K562 (cell line): ENCODE data around the gene PTGES3L. TPM values are rescaled to one million over a fixed set of nuclear protein-coding genes. Genes with fewer than 3 reads are reported as not detected.

Experiments
- ARID3A ChIP-seq: IDR thresholded peaks from 2 replicates; pipeline ENCODE4 v1.6.1; 2012; ENCODE audit warnings: low read depth, low read length, improper control_type of control experiment, borderline replicate concordance
- CBFB ChIP-seq: sonication (generic); formaldehyde crosslinking; IDR thresholded peaks from 2 replicates; pipeline ENCODE4 v1.4.0; 2020; ENCODE audit warnings: mild to moderate bottlenecking, missing genetic modification reagents
- EP400 ChIP-seq: fragments of 450-650 bp; IDR thresholded peaks from 2 replicates; pipeline ENCODE4 v1.6.1; 2017; ENCODE audit warnings: antibody characterized with exemption, mild to moderate bottlenecking, moderate library complexity
- GATAD2B ChIP-seq: fragments of 450-650 bp; IDR thresholded peaks from 2 replicates; pipeline ENCODE4 v1.6.1; 2017; ENCODE audit warnings: mild to moderate bottlenecking, borderline replicate concordance
- JUND ChIP-seq, 2 experiments: IDR thresholded peaks; 2 replicates in 1 of 2; 3 replicates in 1 of 2; pipeline ENCODE4 v1.6.1; 2011; ENCODE audit warnings: borderline replicate concordance in 2 of 2, low read depth in 2 of 2, low read length in 2 of 2, improper control_type of control experiment in 1 of 2, missing biosample characterization in 1 of 2, missing genetic modification characterization in 1 of 2, missing genetic modification reagents in 1 of 2
- KDM2B ChIP-seq: fragments of 250-450 bp; sonication (Bioruptor Pico); IDR thresholded peaks from 2 replicates; pipeline ENCODE4 v1.8.0; 2021; ENCODE audit warnings: mild to moderate bottlenecking, moderate library complexity
- LARP7 ChIP-seq: fragments of 450-650 bp; IDR thresholded peaks from 2 replicates; pipeline ENCODE4 v1.6.1; 2016
- MIER1 ChIP-seq: fragments of 450-650 bp; IDR thresholded peaks from 2 replicates; pipeline ENCODE4 v1.6.1; 2016; ENCODE audit warnings: antibody characterized with exemption, mild to moderate bottlenecking, low read depth
- POLR2G ChIP-seq: fragments of 200-400 bp; formaldehyde crosslinking; IDR thresholded peaks from 2 replicates; pipeline ENCODE4 v1.6.1; 2017; ENCODE audit warnings: low read depth, mild to moderate bottlenecking, antibody characterized with exemption, low read length, moderate library complexity
- POLR2H ChIP-seq: IDR thresholded peaks from 2 replicates; pipeline ENCODE4 v1.6.1; 2016; ENCODE audit warnings: missing genetic modification characterization, low read depth, mild to moderate bottlenecking, control low read depth, missing compliant biosample characterization, moderate library complexity
- PTTG1 ChIP-seq: fragments of 450-650 bp; IDR thresholded peaks from 2 replicates; pipeline ENCODE4 v1.6.1; 2016; ENCODE audit warnings: low read depth, mild to moderate bottlenecking, missing genetic modification characterization, missing compliant biosample characterization
- RBM14 ChIP-seq: fragments of 200-400 bp; formaldehyde crosslinking; IDR thresholded peaks from 2 replicates; pipeline ENCODE4 v1.6.1; 2018; ENCODE audit warnings: low read depth, mild to moderate bottlenecking, low read length, moderate library complexity, borderline replicate concordance; ENCODE audit not compliant: insufficient read depth
- RHOXF2B ChIP-seq: fragments of 250-450 bp; sonication (Bioruptor Pico); conservative IDR thresholded peaks from 2 replicates; pipeline ENCODE4 v1.5.1; 2021
- SAP30 ChIP-seq: fragments of 200-600 bp; sonication (generic); IDR thresholded peaks from 2 replicates; pipeline ENCODE4 v1.6.1; 2012; ENCODE audit warnings: borderline replicate concordance, low read depth, mild to moderate bottlenecking, moderate library complexity, low read length, control low read depth, inconsistent platforms; ENCODE audit not compliant: insufficient read depth, poor library complexity, severe bottlenecking
- TAF1 ChIP-seq: IDR thresholded peaks from 2 replicates; pipeline ENCODE4 v1.6.1; 2011; ENCODE audit warnings: mild to moderate bottlenecking, low read length, moderate library complexity; ENCODE audit not compliant: insufficient read depth, control insufficient read depth, severe bottlenecking; ENCODE audit errors: extremely low read depth
- THRAP3 ChIP-seq: fragments of 450-650 bp; IDR thresholded peaks from 2 replicates; pipeline ENCODE4 v1.6.1; 2016; ENCODE audit warnings: mild to moderate bottlenecking, inconsistent platforms, borderline replicate concordance
- ZNF165 ChIP-seq: fragments of 250-450 bp; sonication (Bioruptor Pico); IDR thresholded peaks from 2 replicates; pipeline ENCODE4 v1.4.0; 2020; ENCODE audit warnings: borderline replicate concordance
- ZNF398 ChIP-seq: fragments of 250-450 bp; sonication (Bioruptor Pico); IDR thresholded peaks from 2 replicates; pipeline ENCODE4 v1.8.0; 2021; ENCODE audit warnings: moderate library complexity, mild to moderate bottlenecking, inconsistent platforms
- ZNF707 ChIP-seq: fragments of 250-450 bp; sonication (Bioruptor Pico); conservative IDR thresholded peaks from 2 replicates; pipeline ENCODE4 v1.8.0; 2022; ENCODE audit warnings: inconsistent platforms, mild to moderate bottlenecking, moderate library complexity
- ZNF77 ChIP-seq: fragments of 250-450 bp; sonication (Bioruptor Pico); IDR thresholded peaks from 2 replicates; pipeline ENCODE4 v1.5.0; 2020
- polyA plus RNA-seq, 8 experiments: library from polyadenylated mRNA; depleted of rRNA in 4 of 8; stranded (reverse) in 5 of 8; unstranded in 3 of 8; fragments of >200 nt; fragmentation: Nextera tagmentation in 2 of 8; fragmentation: Illumina TruSeq in 1 of 8; extraction: Ambion mirVana in 2 of 8; extraction: Trizol in 1 of 8; gene quantifications; 2 replicates each; pipeline versions ENCODE4 v1.2.1 to v1.2.3, GENCODE V29; 2011 to 2014; ENCODE audit warnings: inconsistent platforms in 1 of 8, missing spikeins in 1 of 8
- total RNA-seq, 7 experiments: library from RNA; depleted of rRNA in 6 of 7; stranded (reverse); fragments of >200 nt in 6 of 7; fragmentation: Illumina TruSeq in 2 of 7; extraction: Trizol in 2 of 7; gene quantifications; 2 replicates each; pipeline versions ENCODE4 v1.2.1 to v1.2.3, GENCODE V29; 2011 to 2021; ENCODE audit warnings: low replicate concordance in 1 of 7
- TF ChIP-seq, protein P1 (sequence below): sonication (generic); formaldehyde crosslinking; IDR thresholded peaks from 2 replicates; pipeline ENCODE4 v1.8.1; 2023; ENCODE audit warnings: mild to moderate bottlenecking, missing genetic modification reagents
- TF ChIP-seq, protein P2 (sequence below): fragments of 450-650 bp; formaldehyde crosslinking; IDR thresholded peaks from 2 replicates; pipeline ENCODE4 v1.4.0; 2022; ENCODE audit warnings: mild to moderate bottlenecking, moderate library complexity

The PTGES3L gene
- total and polyA plus RNA-seq, 9 of the 15 experiments (the other 6 are each of a cell fraction or from before 2014, with no cell fraction given), result 6.0 to 16.0 (median 9.6) TPM

DNA sequence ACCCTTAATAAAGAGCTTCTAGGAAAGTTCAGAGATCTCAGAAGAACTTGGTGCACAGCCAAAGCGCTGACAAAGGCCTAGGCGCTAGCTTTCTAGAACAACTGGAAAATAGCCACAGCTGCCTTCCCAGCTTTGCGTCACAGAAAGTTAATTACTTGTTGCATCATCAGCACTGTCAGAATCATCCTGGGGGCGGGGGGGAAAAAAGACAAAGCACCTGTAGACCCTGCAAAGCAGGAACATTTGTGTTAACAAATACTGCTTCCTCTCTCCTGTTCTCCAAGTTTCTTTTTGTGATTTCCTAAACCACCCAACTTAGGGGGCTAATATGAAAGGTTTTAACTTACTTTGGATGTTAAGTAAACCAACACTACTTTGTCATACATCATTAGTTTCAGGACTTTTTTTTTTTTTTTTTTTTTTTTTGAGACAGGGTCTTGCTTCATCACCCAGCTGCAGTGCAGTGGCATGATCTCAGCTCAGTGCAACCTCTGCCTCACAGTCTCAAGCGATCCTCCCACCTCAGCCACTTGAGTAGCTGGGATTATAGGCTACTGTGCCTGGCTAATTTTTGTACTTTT is 10.8 kb downstream of the PTGES3L start (continued):
- TF ChIP-seq ZNF398 (CRISPR knock-in tag) (no peak), ARID3A (no peak), EP400 (peak; percentile 48; the same call in 1 of the 2 replicates), KDM2B (CRISPR knock-in tag) (no peak), MIER1 (no peak), GATAD2B (no peak), THRAP3 (no peak), SAP30 (no peak), ZNF165 (no peak), ZNF707 (CRISPR knock-in tag) (no peak), POLR2H (tag) (no peak), JUND (IDR thresholded peaks at IDR 0.05; ENCODE audit: borderline replicate concordance, low read depth, low read length) (peak; percentile 71), JUND (tag; IDR thresholded peaks at IDR 0.05; ENCODE audit: borderline replicate concordance, low read depth, low read length) (no peak), RHOXF2B (CRISPR knock-in tag) (no peak), TAF1 (no peak), ZNF77 (CRISPR knock-in tag) (no peak), LARP7 (no peak), PTTG1 (tag) (no peak), CBFB (CRISPR knock-in tag) (no peak), RBM14 (no peak), POLR2G (no peak)
- TF ChIP-seq, protein P1, sequence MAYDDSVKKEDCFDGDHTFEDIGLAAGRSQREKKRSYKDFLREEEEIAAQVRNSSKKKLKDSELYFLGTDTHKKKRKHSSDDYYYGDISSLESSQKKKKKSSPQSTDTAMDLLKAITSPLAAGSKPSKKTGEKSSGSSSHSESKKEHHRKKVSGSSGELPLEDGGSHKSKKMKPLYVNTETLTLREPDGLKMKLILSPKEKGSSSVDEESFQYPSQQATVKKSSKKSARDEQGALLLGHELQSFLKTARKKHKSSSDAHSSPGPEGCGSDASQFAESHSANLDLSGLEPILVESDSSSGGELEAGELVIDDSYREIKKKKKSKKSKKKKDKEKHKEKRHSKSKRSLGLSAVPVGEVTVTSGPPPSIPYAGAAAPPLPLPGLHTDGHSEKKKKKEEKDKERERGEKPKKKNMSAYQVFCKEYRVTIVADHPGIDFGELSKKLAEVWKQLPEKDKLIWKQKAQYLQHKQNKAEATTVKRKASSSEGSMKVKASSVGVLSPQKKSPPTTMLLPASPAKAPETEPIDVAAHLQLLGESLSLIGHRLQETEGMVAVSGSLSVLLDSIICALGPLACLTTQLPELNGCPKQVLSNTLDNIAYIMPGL (CRISPR knock-in tag), result no peak
- TF ChIP-seq, protein P2, sequence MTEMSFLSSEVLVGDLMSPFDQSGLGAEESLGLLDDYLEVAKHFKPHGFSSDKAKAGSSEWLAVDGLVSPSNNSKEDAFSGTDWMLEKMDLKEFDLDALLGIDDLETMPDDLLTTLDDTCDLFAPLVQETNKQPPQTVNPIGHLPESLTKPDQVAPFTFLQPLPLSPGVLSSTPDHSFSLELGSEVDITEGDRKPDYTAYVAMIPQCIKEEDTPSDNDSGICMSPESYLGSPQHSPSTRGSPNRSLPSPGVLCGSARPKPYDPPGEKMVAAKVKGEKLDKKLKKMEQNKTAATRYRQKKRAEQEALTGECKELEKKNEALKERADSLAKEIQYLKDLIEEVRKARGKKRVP (CRISPR knock-in tag), result 0 out of 2 replicates have a peak, but pooled peaks have one; percentile 37
